ENCODE measurements around the gene MAGI1.

The MAGI1 gene

DNA sequence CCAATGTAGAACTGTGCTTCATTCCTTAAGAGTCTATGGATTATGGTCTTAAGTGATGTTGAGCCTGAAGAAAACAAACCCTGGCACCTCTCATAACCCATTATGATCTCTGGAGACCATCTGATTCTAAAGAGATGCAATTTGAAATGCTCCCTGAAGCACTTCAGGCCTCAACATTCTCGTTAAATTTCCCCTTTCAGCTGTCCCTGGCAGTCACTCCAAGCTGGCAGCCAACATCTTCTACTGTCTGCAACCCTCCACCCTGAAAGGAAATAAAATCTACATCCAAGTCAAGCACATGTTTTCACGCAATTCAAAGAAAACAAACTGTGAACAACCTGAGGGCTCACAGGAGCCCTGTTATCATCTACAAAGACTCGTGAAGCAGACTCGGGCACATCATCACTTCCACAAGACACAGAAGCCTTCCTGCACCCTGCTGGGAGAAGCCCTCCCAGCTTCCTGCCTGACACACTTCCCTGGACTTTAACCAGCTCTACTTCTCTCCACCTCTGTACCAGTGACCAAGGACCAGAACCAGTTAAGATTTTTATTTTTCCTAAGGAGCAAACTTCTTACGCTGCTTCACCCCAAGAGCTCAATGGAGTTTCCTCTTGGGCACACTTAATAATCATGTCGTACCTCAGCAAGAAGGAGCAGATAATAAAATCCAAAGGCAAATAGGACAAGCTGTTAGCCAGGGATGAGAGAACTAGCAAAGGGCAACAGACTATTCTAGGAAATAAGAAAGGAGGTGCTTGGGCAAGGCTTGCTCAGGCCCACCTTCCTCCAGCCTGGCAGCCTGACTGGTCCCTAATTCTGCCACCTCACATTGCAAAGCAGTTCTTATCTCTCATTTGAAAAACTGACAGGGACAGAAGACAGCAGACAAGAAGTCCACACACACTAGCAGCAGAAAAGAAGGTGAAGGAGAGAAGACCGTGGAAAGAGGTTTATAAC lies 67.1 kb downstream of the MAGI1 start:
- no CpG with 5 or more reads among the region's 7 CpGs for WGBS (ENCODE audit: extremely low coverage, insufficient coverage, low lambda C conversion rate)
- H2BK5ac ChIP-seq (ENCODE audit: low read length), result peak overlapping the region; percentile 56

DNA sequence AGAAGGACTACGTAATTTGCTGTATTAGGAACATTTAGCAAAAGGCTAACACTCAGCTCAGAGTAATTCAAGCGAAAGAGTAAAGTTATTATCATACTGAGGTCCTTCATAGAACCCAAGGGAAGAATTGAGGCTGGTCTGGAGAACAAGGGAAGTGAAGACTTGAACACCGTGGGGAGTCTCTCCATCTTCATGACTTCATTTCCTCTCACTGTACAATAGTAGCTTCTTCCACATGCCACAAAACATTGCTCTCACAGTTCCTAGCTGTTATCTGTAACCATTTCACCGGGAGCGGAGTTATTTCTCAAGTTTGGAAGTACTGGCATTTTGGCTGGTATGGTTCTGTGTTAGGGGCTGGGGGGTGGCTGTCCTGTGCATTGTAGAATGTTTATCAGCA lies 69.7 kb downstream of the MAGI1 start:
- WGBS (ENCODE audit: extremely low coverage, insufficient coverage, low lambda C conversion rate), result no CpG with 5 or more reads among the region's 5 CpGs
- Histone ChIP-seq H3K4me1 (ENCODE audit: control insufficient read depth, low read depth, low read length) (peaks cover 25% of the 10 kb centered on the region), H2AK5ac (ENCODE audit: low read length) (no peak overlapping the region), H3K4ac (ENCODE audit: low read depth, low read length) (no peak overlapping the region), H3K18ac (ENCODE audit: low read length) (no peak overlapping the region), H2BK5ac (ENCODE audit: low read length) (no peak overlapping the region), H3K4me3 (ENCODE audit: low read length) (no peak overlapping the region), H3K4me2 (ENCODE audit: low read length) (no peak overlapping the region), H3K79me2 (ENCODE audit: control insufficient read depth, insufficient read depth, low read length) (peaks cover 13% of the 10 kb centered on the region), H3K56ac (ENCODE audit: low read length) (no peak overlapping the region), H3K36me3 (ENCODE audit: control insufficient read depth, insufficient read depth, low read length) (no peaks in the 10 kb centered on the region), H4K5ac (ENCODE audit: low read length) (no peak overlapping the region), H3K27me3 (ENCODE audit: insufficient read depth, low read length, poor library complexity) (no peaks in the 10 kb centered on the region), H2BK120ac (ENCODE audit: low read depth, low read length) (no peak overlapping the region), H3K23ac (ENCODE audit: low read length) (no peak overlapping the region), H3K27ac (ENCODE audit: low read depth, low read length) (peak overlapping the region; percentile 35), H4K8ac (ENCODE audit: low read depth, low read length) (no peak overlapping the region), H2BK15ac (replicated peaks; ENCODE audit: low read depth) (no peak overlapping the region), H3K79me1 (ENCODE audit: low read length) (peaks cover 10% of the 10 kb centered on the region), H3K9ac (ENCODE audit: low read length) (no peak overlapping the region)
- DNase-seq, result peak; percentile 74

More for the DNA sequence above, 67.1 kb downstream of the MAGI1 start:
- Histone ChIP-seq H3K4me2 (ENCODE audit: low read length) (no peak overlapping the region), H2BK15ac (replicated peaks; ENCODE audit: low read depth) (no peak overlapping the region), H3K79me1 (ENCODE audit: low read length) (peaks cover 11% of the 10 kb centered on the region), H4K5ac (ENCODE audit: low read length) (no peak overlapping the region), H2BK120ac (ENCODE audit: low read depth, low read length) (no peak overlapping the region), H3K18ac (ENCODE audit: low read length) (peak overlapping the region; percentile 52), H3K4me1 (ENCODE audit: control insufficient read depth, low read depth, low read length) (peaks cover 16% of the 10 kb centered on the region), H3K23ac (ENCODE audit: low read length) (no peak overlapping the region), H3K79me2 (ENCODE audit: control insufficient read depth, insufficient read depth, low read length) (peaks cover 15% of the 10 kb centered on the region), H3K4ac (ENCODE audit: low read depth, low read length) (no peak overlapping the region), H2AK5ac (ENCODE audit: low read length) (peak overlapping the region; percentile 17), H3K56ac (ENCODE audit: low read length) (peak overlapping the region; percentile 74), H4K8ac (ENCODE audit: low read depth, low read length) (no peak overlapping the region), H3K9ac (ENCODE audit: low read length) (no peak overlapping the region), H3K27ac (ENCODE audit: low read depth, low read length) (peak overlapping the region; percentile 71), H3K27me3 (ENCODE audit: insufficient read depth, low read length, poor library complexity) (no peaks in the 10 kb centered on the region), H3K36me3 (ENCODE audit: control insufficient read depth, insufficient read depth, low read length) (no peaks in the 10 kb centered on the region), H3K4me3 (ENCODE audit: low read length) (no peak overlapping the region)
- DNase-seq, result peak; percentile 87

- no peak overlapping the region for H2AK5ac ChIP-seq (ENCODE audit: low read length)
- no peak overlapping the region for H2BK15ac ChIP-seq (replicated peaks; ENCODE audit: low read depth)
- H3K4me1 ChIP-seq (ENCODE audit: control insufficient read depth, low read depth, low read length), result peaks cover 25% of the 10 kb centered on the region
- H3K4ac ChIP-seq (ENCODE audit: low read depth, low read length), result no peak overlapping the region
- H3K4me3 ChIP-seq (ENCODE audit: low read length), result no peak overlapping the region
- no peak overlapping the region for H4K5ac ChIP-seq (ENCODE audit: low read length)
- H3K79me2 ChIP-seq (ENCODE audit: control insufficient read depth, insufficient read depth, low read length), result peaks cover 13% of the 10 kb centered on the region
- no CpG with 5 or more reads among the region's 3 CpGs for WGBS (ENCODE audit: extremely low coverage, insufficient coverage, low lambda C conversion rate)
- no peaks in the 10 kb centered on the region for H3K36me3 ChIP-seq (ENCODE audit: control insufficient read depth, insufficient read depth, low read length)
- no peak overlapping the region for H2BK5ac ChIP-seq (ENCODE audit: low read length)
- H2BK120ac ChIP-seq (ENCODE audit: low read depth, low read length), result no peak overlapping the region
- H3K23ac ChIP-seq (ENCODE audit: low read length), result no peak overlapping the region
- DNase-seq, result no peak
- H3K79me1 ChIP-seq (ENCODE audit: low read length), result peaks cover 10% of the 10 kb centered on the region
- no peak overlapping the region for H3K9ac ChIP-seq (ENCODE audit: low read length)
- no peaks in the 10 kb centered on the region for H3K27me3 ChIP-seq (ENCODE audit: insufficient read depth, low read length, poor library complexity)
- H3K18ac ChIP-seq (ENCODE audit: low read length), result no peak overlapping the region
- no peak overlapping the region for H4K8ac ChIP-seq (ENCODE audit: low read depth, low read length)
- H3K27ac ChIP-seq (ENCODE audit: low read depth, low read length), result no peak overlapping the region
- no peak overlapping the region for H3K4me2 ChIP-seq (ENCODE audit: low read length)
- H3K56ac ChIP-seq (ENCODE audit: low read length), result no peak overlapping the region
These were observed 71.3 kb downstream of the MAGI1 start for GRCh38 chr3:65967451-65967850.

- no peak overlapping the region for H2BK15ac ChIP-seq (replicated peaks; ENCODE audit: low read depth)
- no peak overlapping the region for H3K23ac ChIP-seq (ENCODE audit: low read length)
- H3K79me1 ChIP-seq (ENCODE audit: low read length), result peaks cover 7% of the 10 kb centered on the region
- H3K27ac ChIP-seq (ENCODE audit: low read depth, low read length), result no peak overlapping the region
- no peak overlapping the region for H4K8ac ChIP-seq (ENCODE audit: low read depth, low read length)
- peaks cover 12% of the 10 kb centered on the region for H3K79me2 ChIP-seq (ENCODE audit: control insufficient read depth, insufficient read depth, low read length)
- no peak overlapping the region for H2BK120ac ChIP-seq (ENCODE audit: low read depth, low read length)
- no peaks in the 10 kb centered on the region for H3K36me3 ChIP-seq (ENCODE audit: control insufficient read depth, insufficient read depth, low read length)
- peak overlapping the region; percentile 63 for H3K18ac ChIP-seq (ENCODE audit: low read length)
- no peak overlapping the region for H3K4ac ChIP-seq (ENCODE audit: low read depth, low read length)
- no peak overlapping the region for H3K56ac ChIP-seq (ENCODE audit: low read length)
- no peak for DNase-seq
- H3K27me3 ChIP-seq (ENCODE audit: insufficient read depth, low read length, poor library complexity), result no peaks in the 10 kb centered on the region
- no peak overlapping the region for H3K4me3 ChIP-seq (ENCODE audit: low read length)
- WGBS (ENCODE audit: extremely low coverage, insufficient coverage, low lambda C conversion rate), result no CpG with 5 or more reads among the region's 3 CpGs
- no peak overlapping the region for H3K9ac ChIP-seq (ENCODE audit: low read length)
- H2AK5ac ChIP-seq (ENCODE audit: low read length), result no peak overlapping the region
- peaks cover 15% of the 10 kb centered on the region for H3K4me1 ChIP-seq (ENCODE audit: control insufficient read depth, low read depth, low read length)
- H2BK5ac ChIP-seq (ENCODE audit: low read length), result no peak overlapping the region
- no peak overlapping the region for H3K4me2 ChIP-seq (ENCODE audit: low read length)
- H4K5ac ChIP-seq (ENCODE audit: low read length), result no peak overlapping the region
These were observed 73.9 kb downstream of the MAGI1 start for GRCh38 chr3:65964838-65965237.

GRCh38 chr3:65963787-65964677 lies 74.7 kb downstream of the MAGI1 start:
- WGBS (ENCODE audit: extremely low coverage, insufficient coverage, low lambda C conversion rate), result no CpG with 5 or more reads among the region's 5 CpGs
- no peak overlapping the region for H3K4me3 ChIP-seq (ENCODE audit: low read length)
- H3K4me2 ChIP-seq (ENCODE audit: low read length), result no peak overlapping the region
- H3K27ac ChIP-seq (ENCODE audit: low read depth, low read length), result no peak overlapping the region
- no peaks in the 10 kb centered on the region for H3K36me3 ChIP-seq (ENCODE audit: control insufficient read depth, insufficient read depth, low read length)
- no peak overlapping the region for H3K9ac ChIP-seq (ENCODE audit: low read length)
- peaks cover 7% of the 10 kb centered on the region for H3K79me1 ChIP-seq (ENCODE audit: low read length)
- H2BK15ac ChIP-seq (replicated peaks; ENCODE audit: low read depth), result peak overlapping the region; percentile 57
- no peak overlapping the region for H2AK5ac ChIP-seq (ENCODE audit: low read length)
- no peak overlapping the region for H3K4ac ChIP-seq (ENCODE audit: low read depth, low read length)
- DNase-seq, result peak; percentile 71
- no peak overlapping the region for H4K5ac ChIP-seq (ENCODE audit: low read length)
- H3K79me2 ChIP-seq (ENCODE audit: control insufficient read depth, insufficient read depth, low read length), result peaks cover 12% of the 10 kb centered on the region
- no peak overlapping the region for H3K23ac ChIP-seq (ENCODE audit: low read length)
- no peak overlapping the region for H2BK120ac ChIP-seq (ENCODE audit: low read depth, low read length)
- H2BK5ac ChIP-seq (ENCODE audit: low read length), result no peak overlapping the region
- H3K27me3 ChIP-seq (ENCODE audit: insufficient read depth, low read length, poor library complexity), result no peaks in the 10 kb centered on the region
- H3K4me1 ChIP-seq (ENCODE audit: control insufficient read depth, low read depth, low read length), result peaks cover 12% of the 10 kb centered on the region
- H3K18ac ChIP-seq (ENCODE audit: low read length), result peak overlapping the region; percentile 63
- H4K8ac ChIP-seq (ENCODE audit: low read depth, low read length), result no peak overlapping the region
- no peak overlapping the region for H3K56ac ChIP-seq (ENCODE audit: low read length)

Data from mesendoderm (in vitro differentiated cells).